IPS-18c (cell line): ENCODE results near the gene TSSC4.

Experiments used
- H3K4me3 ChIP-seq: 2 replicates; pipeline ENCODE4 v1.7.0; 2013; ENCODE audit warnings: low read depth, mild to moderate bottlenecking, low read length, moderate library complexity; ENCODE audit not compliant: insufficient read depth
- H3K9me3 ChIP-seq: one replicate; pipeline ENCODE4 v1.6.1; 2013; ENCODE audit warnings: mild to moderate bottlenecking, low read length, moderate library complexity; ENCODE audit not compliant: control insufficient read depth, insufficient read depth

Gene TSSC4

DNA sequence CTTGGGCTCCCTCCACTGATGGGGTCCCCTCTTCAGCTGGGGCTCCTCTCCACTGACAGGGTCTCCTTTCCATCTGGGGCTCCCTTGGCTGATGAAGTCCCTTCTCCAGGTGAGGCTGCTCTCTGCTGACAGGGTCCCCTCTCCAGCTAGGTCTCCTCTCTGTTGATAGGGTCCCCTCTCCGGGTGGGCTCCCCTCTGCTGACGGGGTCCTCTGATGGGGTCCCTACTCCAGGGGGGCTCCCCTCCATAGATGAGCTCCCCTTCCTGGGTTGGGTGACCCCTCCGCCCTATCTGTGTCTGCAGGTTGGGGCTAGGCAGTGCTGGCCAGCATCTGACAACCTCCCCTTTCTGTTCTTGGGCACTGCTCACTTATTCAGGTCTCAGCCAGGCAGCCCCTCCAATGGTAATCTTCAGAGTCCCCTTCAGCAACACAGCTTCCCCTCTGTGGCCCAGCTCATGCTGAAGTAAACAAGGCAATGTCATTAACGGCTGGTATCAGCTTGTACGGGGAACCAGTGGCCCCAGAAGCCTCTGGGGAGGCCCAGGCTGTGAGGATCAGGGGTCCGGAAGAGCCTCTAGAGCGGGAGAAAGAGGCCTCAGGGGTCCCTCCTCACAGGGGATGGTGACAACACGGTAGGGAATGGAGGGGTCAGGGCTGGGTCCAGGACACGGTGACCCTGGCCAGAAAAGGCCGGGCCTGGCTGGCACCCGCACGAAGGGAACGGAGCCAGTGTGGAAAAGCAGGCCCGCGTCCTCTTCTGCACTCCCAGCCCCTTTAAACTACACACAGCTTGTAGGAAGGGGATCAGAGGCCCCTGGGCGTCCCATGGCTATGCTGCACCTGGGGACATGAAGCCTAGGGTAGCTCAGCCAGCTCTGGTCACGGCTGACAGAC lies 33.0 kb upstream of the TSSC4 start:
- Histone ChIP-seq H3K9me3 (no peaks in the 10 kb centered on the region), H3K4me3 (no peak overlapping the region)

DNA sequence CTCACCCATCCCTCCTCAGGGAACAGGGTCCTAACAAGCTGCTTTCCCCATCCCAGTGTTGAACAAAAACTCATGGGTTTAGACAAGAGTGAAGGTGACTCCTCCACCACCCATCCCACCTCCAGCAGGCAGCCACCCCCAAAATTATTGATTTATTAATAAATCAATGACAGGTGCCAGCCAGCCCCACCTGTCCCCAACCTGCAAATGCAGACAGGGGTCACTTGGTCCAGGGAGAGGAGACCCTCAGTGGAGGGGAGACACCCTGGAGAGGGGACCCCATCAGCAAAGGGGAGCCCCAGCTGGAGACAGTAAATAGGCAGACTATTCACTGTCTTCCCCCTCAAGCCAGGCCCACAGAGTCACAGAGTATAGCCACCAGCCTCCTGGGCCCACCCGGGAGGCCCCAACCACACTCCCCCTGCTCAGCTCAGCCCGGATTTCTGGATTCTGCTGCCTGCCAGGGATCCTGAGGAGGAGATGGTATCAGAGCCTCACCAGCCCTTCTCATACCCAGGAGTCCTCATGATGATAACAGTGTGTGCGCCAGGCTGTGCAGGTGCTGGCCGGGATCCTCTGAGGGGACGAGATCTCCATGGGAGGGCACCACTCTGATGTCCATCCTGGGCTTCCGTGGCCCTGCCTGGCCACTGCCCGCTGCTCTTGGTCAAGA lies 32.2 kb upstream of the TSSC4 start:
- H3K9me3 ChIP-seq = no peaks in the 10 kb centered on the region
- no peak overlapping the region for H3K4me3 ChIP-seq

DNA sequence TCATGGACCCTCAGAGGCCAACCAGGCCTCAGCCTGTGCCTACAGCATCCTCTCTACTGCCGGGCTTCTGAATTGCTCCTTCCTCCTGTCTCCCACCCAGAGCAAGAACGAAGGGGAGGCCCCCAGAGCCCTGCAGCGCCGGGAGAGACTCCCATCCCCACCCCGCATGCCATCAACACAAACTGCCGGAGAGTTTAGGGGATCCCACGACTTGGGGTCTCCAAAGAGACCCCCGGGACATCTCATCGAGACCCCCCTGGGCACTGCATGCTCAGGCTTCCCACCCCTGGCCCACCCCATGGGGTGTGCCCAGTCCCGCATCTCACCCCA lies 31.7 kb upstream of the TSSC4 start:
- H3K4me3 ChIP-seq = no peak overlapping the region
- no peaks in the 10 kb centered on the region for H3K9me3 ChIP-seq

DNA sequence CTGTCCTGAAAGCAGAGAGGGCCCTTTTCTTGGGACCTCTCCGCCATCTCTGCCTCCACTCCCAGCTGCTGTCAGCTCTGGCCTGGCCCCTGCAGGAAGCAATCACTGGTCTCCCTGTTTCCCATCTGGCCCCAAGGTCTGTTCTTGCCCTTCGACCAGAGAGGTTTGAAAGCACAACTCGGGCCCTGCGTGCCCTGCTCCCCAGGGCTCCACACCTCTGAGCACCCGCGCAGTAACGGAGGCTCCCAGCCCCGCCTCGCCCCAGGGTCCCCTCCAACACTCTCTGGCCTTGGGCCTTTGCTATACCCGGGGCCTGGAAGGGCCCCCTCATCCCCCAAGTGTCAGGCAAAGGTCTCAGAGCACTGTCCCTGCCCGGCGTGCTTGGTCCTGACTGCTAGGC lies 31.2 kb upstream of the TSSC4 start:
- no peaks in the 10 kb centered on the region for H3K9me3 ChIP-seq
- no peak overlapping the region for H3K4me3 ChIP-seq

DNA sequence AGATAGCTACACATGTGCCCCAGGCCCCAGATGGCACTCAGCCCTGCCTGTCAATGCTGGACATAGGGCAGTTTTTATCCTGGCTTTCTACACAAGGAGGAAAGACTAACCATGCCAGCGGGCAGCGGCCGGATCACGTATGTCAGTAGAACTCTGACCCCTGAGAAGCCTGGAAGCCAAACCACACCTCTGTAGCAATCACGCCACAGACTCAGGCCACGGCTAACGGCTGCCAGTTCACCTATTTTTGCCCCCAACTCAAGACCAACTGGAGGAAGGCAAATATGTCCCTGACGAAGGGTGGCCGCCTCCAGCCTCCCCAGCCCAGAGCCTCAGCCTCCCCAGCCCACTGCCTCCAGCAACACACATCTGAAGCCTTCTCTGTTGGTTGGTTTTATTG lies 30.7 kb upstream of the TSSC4 start:
- H3K4me3 ChIP-seq = no peak overlapping the region

DNA sequence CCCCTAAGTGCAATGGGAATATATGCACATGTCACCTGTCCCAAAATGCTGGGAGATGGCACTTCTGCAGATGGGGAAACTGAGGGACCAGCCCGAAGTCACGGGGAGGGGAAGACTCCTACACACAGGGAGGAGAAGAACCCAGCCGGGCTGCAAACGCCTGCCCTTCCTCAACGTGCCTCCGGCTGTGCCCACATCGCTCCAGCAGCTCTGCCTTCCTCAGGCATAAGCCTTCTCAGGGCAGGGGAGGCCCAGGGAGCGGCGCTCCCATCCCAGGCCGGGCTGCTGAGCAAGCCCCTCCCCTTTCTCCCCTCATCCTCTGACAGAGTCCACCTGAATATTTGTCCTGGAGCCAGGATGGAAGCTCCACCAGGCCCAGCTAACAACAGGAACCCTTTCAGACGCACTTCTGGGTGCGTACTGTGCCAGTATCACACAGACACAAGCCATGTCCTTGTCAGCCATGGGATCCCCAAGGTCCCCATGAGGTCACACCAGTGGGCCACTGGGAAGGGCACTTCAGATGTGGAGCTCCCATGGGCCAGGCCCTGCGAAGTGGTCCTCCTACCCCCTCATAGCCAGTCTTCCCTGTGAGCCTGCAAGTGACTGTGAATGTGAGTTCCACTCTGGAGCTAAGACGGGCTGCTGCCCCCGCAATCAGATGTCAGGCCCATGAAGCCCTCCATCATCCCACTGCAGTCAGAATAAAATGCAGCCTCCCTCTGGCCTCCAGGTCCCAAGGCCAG lies 25.9 kb upstream of the TSSC4 start:
- Histone ChIP-seq H3K4me3 (no peak overlapping the region), H3K9me3 (no peaks in the 10 kb centered on the region)

More for the DNA sequence above, 30.7 kb upstream of the TSSC4 start:
- no peaks in the 10 kb centered on the region for H3K9me3 ChIP-seq

DNA sequence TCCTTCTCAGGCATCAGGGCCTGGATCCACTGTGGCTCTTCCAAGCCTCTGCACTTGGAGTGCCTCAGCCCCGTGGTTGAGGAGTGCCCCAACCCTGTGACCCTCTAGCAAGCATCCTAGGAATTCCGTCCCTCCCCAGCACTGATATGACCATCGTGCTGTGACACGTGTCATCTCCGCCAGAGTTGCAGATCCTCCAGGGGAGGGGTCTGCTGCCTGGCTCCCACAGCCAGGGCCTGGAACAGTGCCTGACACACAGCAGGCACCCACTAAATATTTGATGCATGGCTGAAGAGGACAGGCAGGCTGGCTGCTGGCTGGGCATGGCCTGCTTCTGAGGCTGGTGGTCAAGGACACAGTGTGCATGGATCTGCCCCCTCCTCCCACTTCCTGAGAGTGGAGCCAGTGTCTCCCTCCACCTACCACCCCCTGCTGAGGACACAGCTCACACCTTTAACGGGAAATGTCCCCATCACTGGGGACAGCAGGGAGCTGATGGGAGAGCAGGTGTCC lies 25.2 kb upstream of the TSSC4 start:
- no peaks in the 10 kb centered on the region for H3K9me3 ChIP-seq
- H3K4me3 ChIP-seq = no peak overlapping the region

DNA sequence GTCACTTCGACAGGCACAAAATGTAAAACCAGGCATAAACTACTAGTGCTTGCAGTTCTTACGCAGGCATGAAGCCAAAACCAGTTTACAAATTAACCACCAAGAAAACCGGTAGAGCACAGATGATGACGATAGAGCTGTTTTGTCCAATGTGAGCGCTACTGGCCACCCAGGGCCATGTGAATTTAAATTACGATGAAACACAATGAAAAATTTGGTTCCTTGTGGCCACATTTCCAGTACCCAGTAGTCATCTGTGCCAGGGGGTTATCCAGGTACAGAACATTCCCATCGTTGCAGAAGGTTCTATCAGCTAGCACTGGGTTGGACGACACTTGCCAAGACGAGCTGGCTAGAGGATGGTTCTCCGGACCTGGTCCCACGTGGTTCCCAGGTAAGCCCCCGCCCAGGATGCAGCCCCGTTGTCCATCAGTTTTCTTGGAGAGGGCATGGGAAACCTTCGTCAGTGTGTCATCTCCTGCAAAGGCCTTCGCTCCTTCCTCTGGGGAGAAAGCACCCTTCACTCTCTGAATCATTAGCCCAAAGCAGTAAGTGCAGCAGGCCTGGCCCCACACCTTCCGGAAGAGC lies 24.5 kb upstream of the TSSC4 start:
- Histone ChIP-seq H3K9me3 (no peaks in the 10 kb centered on the region), H3K4me3 (peak overlapping the region; percentile 68; the same call in 1 of the 2 replicates)

DNA sequence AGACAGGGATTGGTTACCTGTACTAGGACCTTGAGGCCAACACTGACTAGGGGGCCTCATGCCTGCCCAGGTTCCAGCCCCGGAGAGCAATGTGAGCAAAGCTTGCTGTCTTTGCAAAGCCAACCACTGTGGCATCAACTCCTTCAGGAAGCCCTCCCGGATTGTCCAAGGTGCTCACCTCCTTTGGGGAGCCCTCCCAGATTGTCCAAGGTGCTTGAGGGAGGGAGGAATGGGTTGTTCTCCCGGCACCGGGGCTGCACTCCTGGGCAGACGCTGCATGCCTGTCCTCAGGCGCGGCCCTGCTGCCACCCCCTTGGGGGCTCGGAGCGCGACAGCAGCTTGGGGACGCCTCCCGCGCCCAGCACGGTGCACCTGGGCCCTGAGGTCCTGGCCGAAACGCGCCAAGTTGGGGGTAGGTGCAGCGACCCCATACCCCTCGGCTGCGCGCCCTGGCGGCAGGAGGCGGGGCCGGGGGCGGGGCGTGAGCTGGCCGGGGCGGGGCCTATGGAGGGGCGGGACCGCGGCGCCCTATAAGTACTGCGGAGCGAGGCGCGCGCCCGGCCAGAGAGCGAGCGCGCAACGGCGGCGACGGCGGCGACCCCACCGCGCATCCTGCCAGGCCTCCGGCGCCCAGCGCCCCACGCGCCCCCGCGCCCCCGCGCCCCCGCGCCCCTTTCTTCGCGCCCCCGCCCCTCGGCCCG lies 23.6 kb upstream of the TSSC4 start, which contains the start of gene CD81:
CD81 (plus strand) TSS at position 560 of the 701 bp plus-strand sequence. CDS start 240 bp downstream, outside the sequence.
- Histone ChIP-seq H3K4me3 (peak within 1 kb of the TSS; percentile 82), H3K9me3 (no peaks in the 10 kb centered on the region)

DNA sequence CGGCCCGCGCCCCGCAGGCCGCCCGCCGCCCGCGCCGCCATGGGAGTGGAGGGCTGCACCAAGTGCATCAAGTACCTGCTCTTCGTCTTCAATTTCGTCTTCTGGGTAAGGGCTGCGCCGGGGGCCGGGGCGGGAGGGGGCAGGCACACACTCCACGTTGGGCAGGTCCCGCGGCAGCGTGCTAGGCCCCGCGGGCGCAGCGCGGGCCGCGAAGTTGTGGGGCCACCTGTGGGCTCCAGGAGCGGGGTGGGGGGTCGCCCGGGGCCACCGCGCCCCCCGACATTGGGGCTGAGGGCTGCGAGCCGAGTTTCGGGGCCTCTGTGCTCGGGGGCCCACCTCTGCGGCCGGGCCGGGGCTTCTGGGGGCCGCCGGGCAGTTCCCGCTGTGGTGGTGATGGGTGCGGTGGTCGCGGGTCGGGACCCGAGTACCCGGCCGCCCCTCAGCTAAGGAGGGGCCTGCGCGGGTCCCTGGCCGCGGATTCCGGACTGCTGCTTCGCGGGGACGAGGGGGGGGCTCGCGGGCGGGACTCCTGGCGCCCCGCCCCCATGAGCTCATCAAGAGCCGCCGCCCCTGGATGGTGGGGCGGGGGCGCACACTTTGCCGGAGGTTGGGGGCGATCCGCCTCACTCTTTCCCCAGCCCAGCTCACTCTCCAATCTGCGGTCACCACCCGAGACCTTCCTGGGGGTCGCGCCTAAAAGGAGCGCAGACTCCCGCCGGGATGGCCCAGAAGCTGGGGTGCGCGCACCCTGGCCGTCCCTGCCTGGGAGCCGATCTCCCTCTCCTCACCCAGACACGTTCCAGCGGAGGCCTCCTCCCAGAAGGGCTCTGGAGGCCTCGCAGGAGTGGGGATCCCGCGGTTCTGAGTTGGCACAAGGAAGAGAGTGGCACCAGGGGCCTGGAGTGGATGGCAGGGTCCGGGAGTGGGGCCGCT lies 22.8 kb upstream of the TSSC4 start:
- no peaks in the 10 kb centered on the region for H3K9me3 ChIP-seq
- H3K4me3 ChIP-seq = peak overlapping the region; percentile 82

DNA sequence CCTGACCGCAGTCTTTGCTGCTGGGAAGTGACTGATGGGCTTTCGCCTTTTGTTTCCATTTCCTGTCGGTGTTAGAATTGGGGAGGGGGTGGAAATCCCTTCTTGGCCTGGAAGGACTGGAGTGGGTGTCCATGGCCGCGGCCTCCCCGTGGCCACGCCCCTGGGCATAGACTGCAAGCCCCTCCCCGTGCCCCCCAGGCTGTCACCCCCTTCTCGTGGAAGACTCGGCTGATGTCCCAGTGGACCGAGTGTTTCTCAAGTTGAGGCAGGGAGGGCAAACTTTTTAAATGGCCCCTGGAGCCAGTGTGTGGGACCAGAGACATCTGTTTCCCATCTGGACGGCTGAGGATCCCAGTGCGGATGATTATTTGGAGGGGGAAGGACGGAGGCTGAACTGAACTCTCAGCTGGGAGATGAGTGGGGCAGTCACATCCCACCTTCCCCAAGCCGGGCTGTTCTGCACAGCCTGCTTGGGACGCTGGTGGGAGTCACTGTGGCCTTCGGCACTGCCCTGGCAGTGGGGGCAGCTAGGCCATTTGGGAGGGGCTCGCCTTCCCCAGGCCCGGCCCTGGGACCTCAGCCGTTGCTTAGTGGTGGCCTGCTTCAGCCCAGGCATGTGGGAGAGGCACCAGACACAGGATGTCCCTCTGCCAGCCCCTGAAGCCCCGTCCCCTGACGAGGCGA lies 21.9 kb upstream of the TSSC4 start:
- H3K4me3 ChIP-seq = peak overlapping the region; percentile 82
- H3K9me3 ChIP-seq = no peaks in the 10 kb centered on the region

DNA sequence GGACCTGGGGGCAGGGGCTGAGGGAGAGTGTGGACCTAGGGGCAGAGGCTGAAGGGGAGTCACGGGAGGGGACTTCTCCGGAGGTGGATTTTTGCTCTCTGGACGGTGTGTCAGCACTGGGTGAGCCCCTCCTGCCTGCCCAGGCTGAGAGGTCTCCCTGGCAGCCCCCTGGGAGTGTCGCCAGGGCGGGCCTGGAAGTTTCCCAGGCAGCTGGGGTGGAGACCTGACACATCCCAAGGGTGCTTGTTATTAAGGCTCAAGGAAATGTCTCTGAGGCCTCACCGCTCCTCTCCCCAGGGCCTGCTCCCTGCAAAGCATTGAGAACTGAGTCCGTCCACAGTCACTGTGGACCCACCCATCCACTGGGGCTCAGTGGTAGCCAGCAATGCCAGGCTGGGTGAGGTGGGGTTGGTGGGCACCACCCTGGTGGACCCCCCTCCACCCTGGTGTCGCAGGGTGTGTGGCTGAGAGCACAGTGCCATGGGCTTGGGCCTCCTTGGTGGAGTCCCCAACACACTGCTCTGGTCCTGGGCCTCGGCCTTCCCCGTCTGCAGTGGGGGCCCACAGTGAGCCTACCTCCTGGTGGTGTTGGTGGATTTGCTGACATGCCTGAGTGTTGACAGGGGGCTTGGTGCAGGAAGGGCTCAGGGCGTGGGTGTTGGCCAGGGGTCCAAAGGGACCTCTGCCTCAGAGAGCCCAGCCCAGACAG lies 20.9 kb upstream of the TSSC4 start:
- Histone ChIP-seq H3K4me3 (no peak overlapping the region), H3K9me3 (no peaks in the 10 kb centered on the region)

DNA sequence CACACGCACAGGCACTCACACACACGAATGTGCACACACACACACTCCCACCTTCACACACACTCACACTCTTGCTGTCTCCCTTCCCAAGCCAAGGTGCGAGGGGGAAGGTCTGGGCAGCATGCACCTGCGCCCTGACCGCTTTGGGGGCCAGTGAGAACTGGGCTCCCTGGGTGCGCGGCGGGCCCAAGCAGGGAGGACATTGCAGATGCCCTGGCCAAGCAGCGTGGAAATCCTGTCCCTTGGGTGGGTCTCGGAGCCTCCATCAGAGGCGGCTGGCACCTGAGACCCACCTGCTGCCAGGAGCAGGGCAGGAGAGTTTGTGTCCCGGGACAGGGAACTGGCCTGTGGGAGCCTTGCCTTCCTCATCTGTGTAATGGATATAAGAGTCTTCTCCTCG lies 20.2 kb upstream of the TSSC4 start:
- Histone ChIP-seq H3K9me3 (no peaks in the 10 kb centered on the region), H3K4me3 (no peak overlapping the region)

DNA sequence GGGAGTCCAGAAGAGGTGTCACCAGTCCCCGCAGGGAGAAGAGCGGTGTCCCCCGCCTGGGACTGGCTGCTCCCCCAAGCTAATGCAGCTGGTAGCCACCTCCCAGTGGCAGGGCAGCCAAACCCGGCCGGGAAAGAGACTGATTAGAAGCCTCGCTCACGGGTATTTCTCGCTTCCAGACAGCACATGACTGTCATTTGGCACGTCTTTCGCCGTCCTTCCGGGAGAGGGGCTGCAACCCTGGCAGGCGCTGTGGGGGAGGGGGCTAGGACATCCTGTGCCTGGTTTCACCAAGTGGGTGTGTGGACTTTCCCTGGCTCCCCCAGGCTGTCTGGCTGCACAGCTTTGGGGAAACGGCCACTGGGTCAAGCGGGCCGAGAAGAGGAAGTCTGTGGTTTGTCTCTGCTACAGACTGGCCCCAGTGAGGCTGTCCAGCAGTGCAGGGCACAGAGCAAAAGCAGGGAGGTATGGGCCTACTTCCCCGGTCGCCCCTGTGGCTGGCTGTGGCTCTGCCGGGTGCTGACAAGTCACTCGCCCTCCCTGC lies 19.7 kb upstream of the TSSC4 start:
- no peaks in the 10 kb centered on the region for H3K9me3 ChIP-seq
- no peak overlapping the region for H3K4me3 ChIP-seq
